Adrenal gland (tissue), 12 donors: Measurements from ENCODE around the gene TRPC5OS. TPM values are rescaled to one million over a fixed set of nuclear protein-coding genes. Genes with fewer than 3 reads are reported as not detected.

Experiments used
- DNase-seq, 7 donors: peaks; one replicate each; pipeline ENCODE4 v3.0.0-alpha.2; 2019 to 2020
- H3K27ac ChIP-seq, 5 donors: fragments of 200-600 bp; sonication (generic) in 4 of 5; 1 replicate in 3 of 5; 2 replicates in 2 of 5; pipeline versions ENCODE4 v1.5.1 to v1.8.0; 2016 to 2020; ENCODE audit warnings: mild to moderate bottlenecking in 1 of 5
- H3K27me3 ChIP-seq: fragments of 200-600 bp; 2 replicates; pipeline ENCODE4 v1.8.0; 2021
- H3K36me3 ChIP-seq, 2 donors: fragments of 200-600 bp; replicated peaks in 1 of 2; 1 replicate in 1 of 2; 2 replicates in 1 of 2; pipeline versions ENCODE4 v1.5.1 to v1.8.0; 2018 to 2022
- H3K4me1 ChIP-seq, 2 donors: fragments of 200-600 bp; replicated peaks in 1 of 2; 1 replicate in 1 of 2; 2 replicates in 1 of 2; pipeline versions ENCODE4 v1.5.1 to v1.8.0; 2018 to 2021
- H3K4me3 ChIP-seq, 4 donors: fragments of 200-600 bp; sonication (generic) in 3 of 4; one replicate each; pipeline ENCODE4 v1.5.1; 2016 to 2018
- H3K9me3 ChIP-seq, 3 donors: fragments of 200-600 bp; sonication (generic) in 1 of 3; replicated peaks in 1 of 3; 1 replicate in 2 of 3; 2 replicates in 1 of 3; pipeline versions ENCODE4 v1.5.1 to v1.8.0; 2016 to 2021
- POLR2A ChIP-seq, 2 donors: fragments of 450-650 bp; IDR thresholded peaks; one replicate each; pipeline ENCODE4 v1.6.1; 2017; ENCODE audit warnings: antibody characterized with exemption in 2 of 2, mild to moderate bottlenecking in 2 of 2, moderate library complexity in 1 of 2
- WGBS, 4 donors: extraction: QIAGEN DNeasy Blood & Tissue Kit in 2 of 4; methylation state at CpG; one replicate each; pipeline versions ENCODE4 v1.1.5 to v1.1.7; 2013 to 2017; 5-methylcytosine and 5-hydroxymethylcytosine counted together
- intact Hi-C, 2 donors: fragments of 100-400 bp; cut with DNase I; formaldehyde crosslinking; loops; one replicate each; pipeline versions ENCODE4 v1.14.1 to v1.15.0; 2022 to 2023
- polyA plus RNA-seq, 3 donors: library from polyadenylated mRNA; stranded (reverse); fragments of 200-250 nt in 2 of 3; fragments of 350-450 nt in 1 of 3; fragmentation: Illumina TruSeq in 1 of 3; extraction: RNeasy Lipid Tissue Mini Kit (QIAGEN cat#74804) in 1 of 3; gene quantifications; one replicate each; pipeline ENCODE4 v1.2.3, GENCODE V29; 2013 to 2014
- total RNA-seq, 9 donors: library from RNA; depleted of rRNA in 4 of 9; stranded (reverse); fragments of >200 nt in 4 of 9; fragments of 120-200 nt in 1 of 9; fragmentation: NEBNext Ultra II Directional in 1 of 9; extraction: Animal tissue kit (Norgen Biotek cat#: 25700) in 1 of 9; gene quantifications; one replicate each; pipeline versions ENCODE4 v1.1.0 to v1.2.4, GENCODE V29; 2013 to 2023
- TF ChIP-seq, protein P1 (sequence below), 6 experiments: fragments of 450-650 bp in 4 of 6; fragments of 200-600 bp in 2 of 6; sonication (generic) in 1 of 6; IDR thresholded peaks; 1 replicate in 5 of 6; 2 replicates in 1 of 6; pipeline versions ENCODE4 v1.5.1 to v1.8.0; 2016 to 2021; ENCODE audit warnings: antibody characterized with exemption in 6 of 6, mild to moderate bottlenecking in 2 of 6, moderate library complexity in 1 of 6
- donor health status: healthy with polysubstance abuse.
- donor health status: Bipolar disorder and iron deficiency.
- donor health status: DM: yes; HTN: yes; CAD: no.
- donor health status: DM: no; HTN: no; CAD: no.
- donor health status: DM: no; HTN: no; CAD: no.
- donor health status: DM: yes; HTN: yes; CAD: no.

The TRPC5OS gene
- total and polyA plus RNA-seq, 12 donors, result 0.03 to 0.38 (median 0.22) TPM; not detected in 9

DNA sequence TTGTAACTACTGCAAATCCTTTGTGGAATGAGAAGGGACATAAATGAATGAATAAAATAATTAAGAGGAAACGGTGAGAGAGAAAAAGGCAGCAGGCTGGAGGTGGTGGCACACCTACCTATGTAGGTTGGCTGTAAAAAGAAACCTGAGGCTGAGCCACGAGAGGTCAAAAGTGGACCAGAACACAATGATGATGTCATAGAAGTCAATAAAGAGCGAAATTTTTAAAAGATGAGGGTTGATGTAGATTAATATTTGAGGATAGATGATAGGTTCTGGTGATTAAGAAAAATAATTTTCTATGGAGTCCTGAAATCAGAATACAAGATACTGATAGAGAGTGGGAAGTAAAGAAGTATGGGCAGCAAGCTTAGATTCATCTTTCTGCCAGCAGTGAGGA, 1.7 kb downstream of the TRPC5OS start:
- TF ChIP-seq, protein P1, sequence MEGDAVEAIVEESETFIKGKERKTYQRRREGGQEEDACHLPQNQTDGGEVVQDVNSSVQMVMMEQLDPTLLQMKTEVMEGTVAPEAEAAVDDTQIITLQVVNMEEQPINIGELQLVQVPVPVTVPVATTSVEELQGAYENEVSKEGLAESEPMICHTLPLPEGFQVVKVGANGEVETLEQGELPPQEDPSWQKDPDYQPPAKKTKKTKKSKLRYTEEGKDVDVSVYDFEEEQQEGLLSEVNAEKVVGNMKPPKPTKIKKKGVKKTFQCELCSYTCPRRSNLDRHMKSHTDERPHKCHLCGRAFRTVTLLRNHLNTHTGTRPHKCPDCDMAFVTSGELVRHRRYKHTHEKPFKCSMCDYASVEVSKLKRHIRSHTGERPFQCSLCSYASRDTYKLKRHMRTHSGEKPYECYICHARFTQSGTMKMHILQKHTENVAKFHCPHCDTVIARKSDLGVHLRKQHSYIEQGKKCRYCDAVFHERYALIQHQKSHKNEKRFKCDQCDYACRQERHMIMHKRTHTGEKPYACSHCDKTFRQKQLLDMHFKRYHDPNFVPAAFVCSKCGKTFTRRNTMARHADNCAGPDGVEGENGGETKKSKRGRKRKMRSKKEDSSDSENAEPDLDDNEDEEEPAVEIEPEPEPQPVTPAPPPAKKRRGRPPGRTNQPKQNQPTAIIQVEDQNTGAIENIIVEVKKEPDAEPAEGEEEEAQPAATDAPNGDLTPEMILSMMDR (IDR thresholded peaks at IDR 0.05), result no peak
- TF ChIP-seq POLR2A (IDR thresholded peaks at IDR 0.05), result no peak
- peaks cover 15% of the 10 kb centered on the region for H3K27me3 ChIP-seq
- intact Hi-C loops, result no loop called here
- no peak overlapping the region for H3K27ac ChIP-seq
- H3K4me3 ChIP-seq, result no peak overlapping the region
- DNase-seq, result no peak
- no peaks in the 10 kb centered on the region for H3K9me3 ChIP-seq
- no peaks in the 10 kb centered on the region for H3K4me1 ChIP-seq
- 48 to 79% (median 67%) methylated on average over 3 of the region's 3 CpGs for WGBS, 4 donors
- no peaks in the 10 kb centered on the region for H3K36me3 ChIP-seq

GRCh38 chrX:111880735-111881134, 4.8 kb downstream of the TRPC5OS start:
- no peaks in the 10 kb centered on the region for H3K9me3 ChIP-seq
- intact Hi-C loops, result no loop called here
- DNase-seq, result no peak
- H3K4me1 ChIP-seq, result no peaks in the 10 kb centered on the region
- no peaks in the 10 kb centered on the region for H3K36me3 ChIP-seq
- H3K27ac ChIP-seq, result no peak overlapping the region
- WGBS, 4 donors, result 86 to 100% (median 100%) methylated on average over 1 of the region's 1 CpG
- H3K4me3 ChIP-seq, result no peak overlapping the region
- TF ChIP-seq, protein P1 (IDR thresholded peaks at IDR 0.05), result no peak
- TF ChIP-seq POLR2A (IDR thresholded peaks at IDR 0.05), result no peak
- peaks cover 10% of the 10 kb centered on the region for H3K27me3 ChIP-seq

- DNase-seq, result no peak
- intact Hi-C loops, result no loop called here
- Histone ChIP-seq H3K9me3 (no peaks in the 10 kb centered on the region), H3K36me3 (no peaks in the 10 kb centered on the region), H3K27ac (no peak overlapping the region), H3K27me3 (peaks cover 10% of the 10 kb centered on the region), H3K4me3 (no peak overlapping the region), H3K4me1 (no peaks in the 10 kb centered on the region)
- WGBS, 4 donors, result 71 to 84% (median 78%) methylated on average over 3 of the region's 3 CpGs
- no peak for TF ChIP-seq POLR2A (IDR thresholded peaks at IDR 0.05)
- TF ChIP-seq, protein P1 (IDR thresholded peaks at IDR 0.05), result no peak
Measured at GRCh38 chrX:111881715-111882114, 5.7 kb downstream of the TRPC5OS start.

- Histone ChIP-seq H3K27me3 (no peaks in the 10 kb centered on the region), H3K9me3 (no peaks in the 10 kb centered on the region), H3K4me3 (no peak overlapping the region), H3K27ac (no peak overlapping the region), H3K36me3 (no peaks in the 10 kb centered on the region), H3K4me1 (no peaks in the 10 kb centered on the region)
- intact Hi-C loops, result no loop called here
- 75 to 96% (median 90%) methylated on average over 1 to 2 of the region's 2 CpGs for whole genome bisulfite sequencing, 4 donors
- TF ChIP-seq, protein P1 (IDR thresholded peaks at IDR 0.05), result no peak
- TF ChIP-seq POLR2A (IDR thresholded peaks at IDR 0.05), result no peak
- no peak for DNase-seq
Measured at GRCh38 chrX:111886678-111887077, 10.7 kb downstream of the TRPC5OS start.
